Suprapubic skin (tissue), 4 donors: ENCODE measurements around the gene GPRC5A.

ENCODE experiments used
- CTCF ChIP-seq, 2 donors: fragments of 200-600 bp in 1 of 2; fragments of 450-650 bp in 1 of 2; sonication (generic) in 1 of 2; IDR thresholded peaks; one replicate each; pipeline ENCODE4 v1.5.1; 2016 to 2019; ENCODE audit warnings: antibody characterized with exemption in 2 of 2, mild to moderate bottlenecking in 1 of 2, moderate library complexity in 1 of 2
- EP300 ChIP-seq: sonication (generic); formaldehyde crosslinking; IDR thresholded peaks from one replicate; pipeline ENCODE4 v1.6.1; 2017; ENCODE audit warnings: antibody characterized with exemption
- POLR2A ChIP-seq, 2 donors: fragments of 450-650 bp; IDR thresholded peaks; one replicate each; pipeline ENCODE4 v1.6.1; 2017; ENCODE audit warnings: antibody characterized with exemption in 2 of 2, mild to moderate bottlenecking in 2 of 2, moderate library complexity in 2 of 2
- POLR2AphosphoS5 ChIP-seq, 3 donors: sonication (generic); formaldehyde crosslinking; IDR thresholded peaks; one replicate each; pipeline ENCODE4 v1.6.1; 2017; ENCODE audit warnings: antibody characterized with exemption in 3 of 3

GRCh38 chr12:12919666-12920435 is 28.5 kb downstream of the GPRC5A start:
- TF ChIP-seq CTCF (IDR thresholded peaks at IDR 0.05), result no peak
- TF ChIP-seq POLR2AphosphoS5 (IDR thresholded peaks at IDR 0.05), result no peak
- TF ChIP-seq POLR2A (IDR thresholded peaks at IDR 0.05), result no peak
- no peak for TF ChIP-seq EP300
